ENCODE results near the gene SND1. TPM values are rescaled to one million over a fixed set of nuclear protein-coding genes. Genes with fewer than 3 reads are reported as not detected.

SND1 gene
- polyA plus RNA-seq, 1 donor = 144 TPM

DNA sequence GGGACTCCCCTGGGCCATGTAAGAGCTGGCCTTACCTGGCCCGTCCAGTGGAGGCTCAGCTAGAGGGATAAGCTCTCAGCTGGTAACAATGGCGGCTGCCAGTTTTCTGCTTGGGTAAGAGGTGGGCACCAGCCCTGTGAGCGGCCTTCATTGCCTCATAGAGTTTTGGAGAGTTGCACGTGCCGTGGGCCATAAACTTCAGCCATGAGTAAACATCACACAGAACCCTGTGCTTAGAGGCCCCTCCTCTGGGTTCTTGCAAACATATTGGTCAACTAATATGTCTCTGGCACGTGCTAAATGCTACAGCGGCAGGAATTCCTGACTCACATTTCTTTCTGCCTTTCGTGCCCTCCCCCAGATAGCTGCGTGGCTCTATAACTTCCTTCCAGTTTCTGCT is 485.2 kb downstream of the SND1 start:
- peaks cover 6% of the 10 kb centered on the region for H3K9me3 ChIP-seq (ENCODE audit: control insufficient read depth, low read depth, low read length)
- no peak overlapping the region for H3K4me3 ChIP-seq (ENCODE audit: low read length)
- DNase-seq = peak in 1 of 2 donors; percentile 60
- H3K27ac ChIP-seq (ENCODE audit: low read length) = no peak overlapping the region
- 10% methylated on average over 2 of the region's 9 CpGs for WGBS (ENCODE audit: insufficient coverage, low lambda C conversion rate)
- no peaks in the 10 kb centered on the region for H3K36me3 ChIP-seq (ENCODE audit: control insufficient read depth, insufficient read depth, low read length)
- H3K4me1 ChIP-seq (ENCODE audit: control insufficient read depth, insufficient read depth, low read length) = peaks cover 11% of the 10 kb centered on the region
- peaks cover 76% of the 10 kb centered on the region for H3K27me3 ChIP-seq (ENCODE audit: control insufficient read depth, insufficient read depth, low read length)

DNA sequence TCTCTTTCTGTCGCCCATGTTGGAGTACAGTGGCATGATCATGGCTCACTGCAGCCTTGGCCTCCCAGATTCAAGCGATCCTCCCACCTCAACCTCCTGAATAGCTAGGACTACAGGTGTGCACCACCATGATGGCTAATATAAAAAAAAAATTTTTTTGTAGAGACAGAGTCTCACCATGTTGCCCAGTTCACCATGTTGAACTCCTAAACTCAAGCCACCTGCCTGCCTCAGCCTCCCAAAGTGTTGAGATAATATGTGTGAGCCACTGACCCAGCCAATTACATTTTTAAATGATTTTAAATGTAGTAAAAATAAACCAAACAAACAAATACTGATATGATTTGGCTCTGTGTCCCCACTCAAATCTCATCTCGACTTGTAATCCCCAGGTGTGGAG is 487.4 kb downstream of the SND1 start:
- Histone ChIP-seq H3K27me3 (ENCODE audit: control insufficient read depth, insufficient read depth, low read length) (peaks cover 63% of the 10 kb centered on the region), H3K4me1 (ENCODE audit: control insufficient read depth, insufficient read depth, low read length) (peaks cover 11% of the 10 kb centered on the region), H3K4me3 (ENCODE audit: low read length) (no peak overlapping the region), H3K36me3 (ENCODE audit: control insufficient read depth, insufficient read depth, low read length) (no peaks in the 10 kb centered on the region), H3K27ac (ENCODE audit: low read length) (no peak overlapping the region), H3K9me3 (ENCODE audit: control insufficient read depth, low read depth, low read length) (peaks cover 6% of the 10 kb centered on the region)
- no CpG with 5 or more reads among the region's 3 CpGs for WGBS (ENCODE audit: insufficient coverage, low lambda C conversion rate)
- no peak for DNase-seq

GRCh38 chr7:128141683-128142195 is 489.7 kb downstream of the SND1 start:
- no CpG with 5 or more reads among the region's 6 CpGs for WGBS (ENCODE audit: insufficient coverage, low lambda C conversion rate)
- peaks cover 47% of the 10 kb centered on the region for H3K27me3 ChIP-seq (ENCODE audit: control insufficient read depth, insufficient read depth, low read length)

More at GRCh38 chr7:128141683-128142195, 489.7 kb downstream of the SND1 start:
- no peaks in the 10 kb centered on the region for H3K4me1 ChIP-seq (ENCODE audit: control insufficient read depth, insufficient read depth, low read length)
- H3K36me3 ChIP-seq (ENCODE audit: control insufficient read depth, insufficient read depth, low read length) = no peaks in the 10 kb centered on the region
- H3K27ac ChIP-seq (ENCODE audit: low read length) = no peak overlapping the region
- DNase-seq = no peak
- H3K4me3 ChIP-seq (ENCODE audit: low read length) = no peak overlapping the region
- H3K9me3 ChIP-seq (ENCODE audit: control insufficient read depth, low read depth, low read length) = peaks cover 3% of the 10 kb centered on the region

Other genes with a start within 250 kb of the SND1 start
- 13.1 TPM for gene GCC1, start 66.6 kb upstream of the SND1 start, polyA plus RNA-seq
- gene ARF5, start 63.8 kb upstream of the SND1 start, polyA plus RNA-seq = 225 TPM
- 0.43 TPM for gene FSCN3, start 58.5 kb upstream of the SND1 start, polyA plus RNA-seq
- gene PAX4, start 34.1 kb upstream of the SND1 start, polyA plus RNA-seq = 2.8 TPM

Measured in large intestine (tissue), 3 donors.